ENCODE measurements around the gene TENT5A.
"Not testable (repeated sequence)": the region's sequence is repeated elsewhere in the genome, so short reads cannot be mapped to it uniquely, and the experiment has no call there.

Gene TENT5A

GRCh38 chr6:81749707-81750106 is 2.8 kb downstream of the TENT5A start:
- peak; percentile 60 for DNase-seq

- DNase-seq = no peak
Measured at GRCh38 chr6:81748994-81749393, 3.5 kb downstream of the TENT5A start.

GRCh38 chr6:81747327-81747726 is 5.2 kb downstream of the TENT5A start:
- DNase-seq = no peak

- no peak for DNase-seq
Measured at GRCh38 chr6:81744131-81744530, 8.3 kb downstream of the TENT5A start.

GRCh38 chr6:81743649-81744048 is 8.8 kb downstream of the TENT5A start:
- DNase-seq = no peak

GRCh38 chr6:81741689-81742088 is 10.8 kb downstream of the TENT5A start:
- no peak for DNase-seq

- not testable (repeated sequence) for DNase-seq
Measured at GRCh38 chr6:81740591-81740990, 11.9 kb downstream of the TENT5A start.

GRCh38 chr6:81739230-81740195 is 13.0 kb downstream of the TENT5A start:
- no peak for DNase-seq

GRCh38 chr6:81736428-81736827 is 16.1 kb downstream of the TENT5A start:
- DNase-seq = no peak

- DNase-seq = no peak
Measured at GRCh38 chr6:81735756-81736380, 16.6 kb downstream of the TENT5A start.

GRCh38 chr6:81734500-81735150 is 17.9 kb downstream of the TENT5A start:
- no peak for DNase-seq

- DNase-seq = no peak
Measured at GRCh38 chr6:81734081-81734480, 18.4 kb downstream of the TENT5A start.

- no peak for DNase-seq
Measured at GRCh38 chr6:81731814-81732213, 20.7 kb downstream of the TENT5A start.

GRCh38 chr6:81727876-81728517 is 24.5 kb downstream of the TENT5A start:
- DNase-seq = no peak

GRCh38 chr6:81725127-81725526 is 27.4 kb downstream of the TENT5A start:
- DNase-seq = no peak

GRCh38 chr6:81722506-81723223 is 29.8 kb downstream of the TENT5A start:
- no peak for DNase-seq

- DNase-seq = no peak
Measured at GRCh38 chr6:81720427-81720826, 32.1 kb downstream of the TENT5A start.

GRCh38 chr6:81718126-81718525 is 34.4 kb downstream of the TENT5A start:
- no peak for DNase-seq

GRCh38 chr6:81714684-81715083 is 37.8 kb downstream of the TENT5A start:
- DNase-seq = no peak

- DNase-seq = no peak
Measured at GRCh38 chr6:81713205-81713604, 39.3 kb downstream of the TENT5A start.

GRCh38 chr6:81708113-81708699 is 44.3 kb downstream of the TENT5A start:
- DNase-seq = no peak

- DNase-seq = no peak
Measured at GRCh38 chr6:81704700-81705099, 47.8 kb downstream of the TENT5A start.
